T-helper 2 cell treated with Interferon-gamma antibody and Interleukin-4, amounts not matched to agents 5 μg/mL and 100 μg/mL, for 36 hours (primary cell): ENCODE results near the gene TGFB2.

Experiments used
- DNase-seq: peaks from one replicate; pipeline ENCODE4 v3.0.0; 2021; ENCODE audit warnings: low spot score
- H3K27ac Mint-ChIP-seq: one replicate; pipeline ENCODE4 v1.8.0; 2021; ENCODE audit warnings: mild to moderate bottlenecking, mixed read lengths
- H3K27me3 Mint-ChIP-seq: one replicate; pipeline ENCODE4 v1.8.0; 2021; ENCODE audit warnings: low read depth, mixed read lengths
- H3K36me3 Mint-ChIP-seq: one replicate; pipeline ENCODE4 v1.8.0; 2021; ENCODE audit warnings: low read depth, mixed read lengths
- H3K4me1 Mint-ChIP-seq: one replicate; pipeline ENCODE4 v1.8.0; 2021; ENCODE audit warnings: low read depth, mixed read lengths
- H3K4me3 Mint-ChIP-seq: one replicate; pipeline ENCODE4 v1.8.0; 2022; ENCODE audit warnings: mild to moderate bottlenecking, moderate library complexity, mixed read lengths
- H3K9me3 Mint-ChIP-seq: one replicate; pipeline ENCODE4 v1.8.0; 2021; ENCODE audit warnings: mixed read lengths

Gene TGFB2

DNA sequence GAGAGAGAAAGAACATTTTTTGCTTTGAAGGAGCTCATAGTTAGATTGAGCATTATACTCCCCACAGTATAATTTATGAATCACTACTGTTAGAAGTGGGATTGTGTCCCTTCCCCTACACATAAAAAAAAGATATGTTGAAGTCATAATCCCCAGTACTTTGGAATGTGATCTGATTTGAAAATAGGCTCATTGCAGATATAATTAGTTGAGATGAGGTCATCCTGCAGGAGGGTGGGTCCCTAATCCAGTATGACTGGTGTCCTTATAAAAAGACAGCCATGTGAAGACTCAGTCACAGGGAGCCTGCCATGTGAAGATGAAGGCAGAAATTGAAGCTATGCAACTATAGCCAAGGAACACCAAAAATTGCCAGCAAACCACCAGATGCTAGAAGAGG is 76.4 kb downstream of the TGFB2 start:
- no peaks in the 10 kb centered on the region for H3K27me3 Mint-ChIP-seq
- no peak overlapping the region for H3K4me3 Mint-ChIP-seq
- no peak overlapping the region for H3K27ac Mint-ChIP-seq
- no peaks in the 10 kb centered on the region for H3K4me1 Mint-ChIP-seq
- H3K36me3 Mint-ChIP-seq: no peaks in the 10 kb centered on the region
- DNase-seq: no peak
- no peaks in the 10 kb centered on the region for H3K9me3 Mint-ChIP-seq

DNA sequence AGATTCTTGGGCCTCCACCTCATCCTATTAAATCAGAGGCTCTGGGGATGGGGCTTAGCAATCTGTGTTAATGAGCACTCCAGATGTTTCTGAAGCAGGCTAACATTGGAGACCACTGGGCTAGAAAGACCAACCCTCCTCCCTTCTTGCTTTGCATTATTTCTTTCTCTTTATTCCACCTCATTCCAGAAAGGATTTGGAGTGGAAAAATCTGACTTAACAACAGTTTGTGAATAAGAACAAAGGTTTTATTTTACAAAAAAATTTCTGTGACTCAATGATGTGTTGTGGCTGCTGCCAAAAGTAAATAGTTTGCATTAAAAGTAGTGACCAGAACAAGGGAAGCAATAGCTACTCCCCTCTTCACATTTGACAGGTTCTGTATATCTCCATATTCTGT is 79.4 kb downstream of the TGFB2 start:
- no peaks in the 10 kb centered on the region for H3K4me1 Mint-ChIP-seq
- H3K36me3 Mint-ChIP-seq: no peaks in the 10 kb centered on the region
- H3K4me3 Mint-ChIP-seq: no peak overlapping the region
- no peak overlapping the region for H3K27ac Mint-ChIP-seq
- no peaks in the 10 kb centered on the region for H3K27me3 Mint-ChIP-seq
- H3K9me3 Mint-ChIP-seq: no peaks in the 10 kb centered on the region
- DNase-seq: no peak

DNA sequence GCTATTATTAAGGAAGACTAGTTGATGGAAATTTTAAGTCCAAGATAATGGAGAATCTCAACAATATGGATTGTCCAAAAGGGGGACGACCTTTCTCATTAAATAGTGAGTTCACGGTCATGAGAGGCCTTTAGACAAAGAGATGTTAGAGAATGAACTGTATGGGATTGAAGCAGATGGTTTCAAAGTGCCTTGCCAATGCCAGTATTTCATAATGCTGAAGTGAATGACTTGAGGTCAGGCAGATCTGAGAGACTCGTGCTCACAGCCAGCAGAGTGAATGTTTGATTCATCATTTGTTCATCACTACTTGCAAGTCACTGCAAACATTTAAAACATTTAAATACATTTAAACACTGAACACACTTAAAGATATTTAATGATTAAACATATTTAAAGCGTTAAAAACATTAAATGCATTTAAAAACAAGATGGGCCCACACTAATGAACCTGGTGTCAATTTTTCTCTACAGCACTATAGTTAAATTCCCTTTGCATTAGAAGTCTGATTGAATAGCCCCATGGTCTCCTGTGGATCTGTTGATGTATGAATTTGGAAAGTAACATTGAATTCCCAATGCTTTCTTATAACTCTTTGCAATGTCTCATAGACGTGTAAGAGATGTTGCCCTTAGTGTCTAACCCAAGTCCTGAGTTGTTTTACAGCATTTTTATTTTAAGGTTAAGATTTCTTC is 80.7 kb downstream of the TGFB2 start:
- no peak overlapping the region for H3K27ac Mint-ChIP-seq

DNA sequence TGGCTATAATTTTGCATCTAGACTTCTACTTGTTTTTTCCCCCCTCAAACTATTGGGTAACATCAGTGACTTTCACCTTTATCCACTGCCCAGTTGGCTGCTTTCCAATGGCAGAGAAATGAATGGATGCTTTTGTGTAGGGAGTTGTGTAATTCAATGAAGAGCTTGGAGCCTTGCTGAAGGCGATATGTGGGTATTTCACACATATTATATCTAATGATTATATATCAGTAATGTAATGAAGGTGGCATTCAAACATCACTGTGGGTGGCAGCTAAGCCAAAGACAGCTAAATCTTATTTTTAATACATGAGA is 81.2 kb downstream of the TGFB2 start:
- Mint-ChIP-seq H3K4me1 (no peaks in the 10 kb centered on the region), H3K27me3 (no peaks in the 10 kb centered on the region), H3K4me3 (no peak overlapping the region), H3K36me3 (no peaks in the 10 kb centered on the region), H3K27ac (no peak overlapping the region), H3K9me3 (no peaks in the 10 kb centered on the region)
- no peak for DNase-seq

More for the DNA sequence above, 80.7 kb downstream of the TGFB2 start:
- H3K27me3 Mint-ChIP-seq: no peaks in the 10 kb centered on the region
- H3K4me3 Mint-ChIP-seq: no peak overlapping the region
- H3K36me3 Mint-ChIP-seq: no peaks in the 10 kb centered on the region
- H3K4me1 Mint-ChIP-seq: no peaks in the 10 kb centered on the region
- H3K9me3 Mint-ChIP-seq: no peaks in the 10 kb centered on the region
- DNase-seq: no peak

DNA sequence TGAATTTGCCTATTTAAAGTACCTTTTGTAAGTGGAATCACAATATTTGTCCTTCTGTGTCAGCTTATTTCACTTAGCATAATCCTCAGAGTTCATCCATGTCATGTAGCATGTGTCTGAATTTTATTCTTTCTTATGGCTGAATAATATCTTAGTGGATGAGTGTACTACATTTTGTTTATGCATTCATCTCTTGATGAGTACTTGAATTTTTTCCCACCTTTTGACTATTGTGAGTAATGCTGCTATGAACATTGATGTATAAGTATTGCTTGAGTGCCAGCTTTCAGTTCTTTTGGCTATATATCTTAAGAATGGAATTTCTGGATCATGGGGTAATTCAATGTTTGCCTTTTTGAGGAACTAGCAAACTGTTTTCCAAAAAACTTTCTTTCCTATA is 84.2 kb downstream of the TGFB2 start:
- no peaks in the 10 kb centered on the region for H3K9me3 Mint-ChIP-seq
- H3K4me1 Mint-ChIP-seq: no peaks in the 10 kb centered on the region
- no peaks in the 10 kb centered on the region for H3K36me3 Mint-ChIP-seq

DNA sequence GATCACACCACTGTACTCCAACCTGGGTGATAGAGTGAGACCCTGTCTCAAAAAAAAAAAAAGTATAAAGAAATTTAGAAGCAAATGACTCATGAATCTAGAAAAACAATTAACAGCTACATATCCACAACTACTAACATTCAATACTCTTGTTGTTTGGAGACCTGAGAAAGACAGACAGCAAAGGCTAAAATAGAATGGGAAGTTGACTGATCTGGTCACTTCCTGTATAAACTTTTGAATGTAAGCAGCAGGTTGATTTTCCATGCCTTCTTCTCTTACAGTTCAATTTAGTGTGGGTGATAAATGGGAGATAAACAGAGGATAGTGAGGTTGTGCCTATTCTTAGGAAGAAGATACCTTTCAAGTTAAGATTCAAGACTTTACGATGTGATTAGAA is 85.2 kb downstream of the TGFB2 start:
- Mint-ChIP-seq H3K9me3 (no peaks in the 10 kb centered on the region), H3K4me3 (no peak overlapping the region), H3K27ac (no peak overlapping the region), H3K36me3 (no peaks in the 10 kb centered on the region), H3K4me1 (no peaks in the 10 kb centered on the region), H3K27me3 (peaks cover 3% of the 10 kb centered on the region)
- no peak for DNase-seq

More for the DNA sequence above, 84.2 kb downstream of the TGFB2 start:
- DNase-seq: no peak
- Mint-ChIP-seq H3K4me3 (no peak overlapping the region), H3K27me3 (peaks cover 3% of the 10 kb centered on the region), H3K27ac (no peak overlapping the region)

DNA sequence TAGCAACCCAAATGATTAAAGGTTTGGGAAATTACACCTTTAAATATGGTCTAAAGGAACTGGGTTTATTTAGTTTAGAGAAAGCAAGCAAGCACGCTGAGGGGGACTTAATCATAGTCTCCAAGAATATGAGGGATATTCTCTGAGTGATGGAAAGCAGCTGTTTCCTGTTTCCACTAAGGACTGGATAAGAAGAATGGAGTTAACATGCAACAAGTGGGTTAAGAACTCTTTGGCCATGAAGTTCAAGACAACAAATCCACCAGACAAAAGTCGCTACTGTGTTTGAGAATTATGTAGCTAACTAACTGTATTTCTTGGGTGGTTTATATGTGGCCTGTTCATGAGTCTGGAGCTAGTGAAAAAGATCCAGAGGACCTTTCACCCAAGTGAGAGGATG is 85.7 kb downstream of the TGFB2 start:
- no peaks in the 10 kb centered on the region for H3K9me3 Mint-ChIP-seq
- no peak overlapping the region for H3K27ac Mint-ChIP-seq
- no peak overlapping the region for H3K4me3 Mint-ChIP-seq
- H3K27me3 Mint-ChIP-seq: peaks cover 3% of the 10 kb centered on the region
- no peak for DNase-seq
- no peaks in the 10 kb centered on the region for H3K4me1 Mint-ChIP-seq
- no peaks in the 10 kb centered on the region for H3K36me3 Mint-ChIP-seq

DNA sequence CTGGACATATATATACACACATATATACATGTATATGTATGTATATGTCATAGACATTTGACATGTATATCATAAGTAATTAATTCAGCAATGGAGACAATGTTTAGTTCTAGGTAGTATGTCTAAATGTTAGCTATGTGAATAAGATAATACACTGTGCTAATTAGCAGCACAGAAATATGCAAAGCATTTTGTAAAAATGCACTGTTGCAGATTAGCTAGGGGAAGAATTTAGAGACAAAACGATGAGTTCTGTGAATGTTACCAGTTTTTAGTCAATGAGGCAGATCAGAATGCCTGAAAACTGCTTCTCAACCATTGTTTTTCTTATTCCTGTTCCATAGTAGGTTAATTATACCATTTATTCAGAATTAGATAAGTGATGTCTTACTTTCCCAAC is 86.3 kb downstream of the TGFB2 start:
- H3K4me1 Mint-ChIP-seq: no peaks in the 10 kb centered on the region
- H3K4me3 Mint-ChIP-seq: no peak overlapping the region
- H3K27ac Mint-ChIP-seq: no peak overlapping the region
- no peak for DNase-seq
- H3K27me3 Mint-ChIP-seq: peaks cover 3% of the 10 kb centered on the region
- H3K36me3 Mint-ChIP-seq: no peaks in the 10 kb centered on the region
- H3K9me3 Mint-ChIP-seq: no peaks in the 10 kb centered on the region

DNA sequence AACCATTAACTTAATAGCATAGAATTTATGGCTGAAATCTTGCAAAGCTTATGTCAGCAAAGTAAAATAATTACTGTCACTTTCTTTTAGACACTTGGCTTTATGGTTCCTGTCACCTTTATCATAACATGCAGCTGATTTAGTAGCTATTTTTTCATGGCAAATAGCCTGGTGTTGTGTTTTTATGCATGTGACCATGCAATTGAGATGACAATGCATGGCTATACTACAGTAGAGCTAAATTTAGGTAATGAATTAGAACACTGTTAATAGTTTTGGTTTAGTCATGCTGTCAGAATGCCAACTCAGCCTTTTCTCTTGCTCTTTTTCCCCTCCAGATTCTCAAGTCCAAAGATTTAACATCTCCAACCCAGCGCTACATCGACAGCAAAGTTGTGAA is 88.6 kb downstream of the TGFB2 start:
- Mint-ChIP-seq H3K4me3 (no peak overlapping the region), H3K9me3 (no peaks in the 10 kb centered on the region), H3K4me1 (no peaks in the 10 kb centered on the region), H3K27me3 (peaks cover 3% of the 10 kb centered on the region), H3K36me3 (no peaks in the 10 kb centered on the region), H3K27ac (no peak overlapping the region)
- DNase-seq: no peak

DNA sequence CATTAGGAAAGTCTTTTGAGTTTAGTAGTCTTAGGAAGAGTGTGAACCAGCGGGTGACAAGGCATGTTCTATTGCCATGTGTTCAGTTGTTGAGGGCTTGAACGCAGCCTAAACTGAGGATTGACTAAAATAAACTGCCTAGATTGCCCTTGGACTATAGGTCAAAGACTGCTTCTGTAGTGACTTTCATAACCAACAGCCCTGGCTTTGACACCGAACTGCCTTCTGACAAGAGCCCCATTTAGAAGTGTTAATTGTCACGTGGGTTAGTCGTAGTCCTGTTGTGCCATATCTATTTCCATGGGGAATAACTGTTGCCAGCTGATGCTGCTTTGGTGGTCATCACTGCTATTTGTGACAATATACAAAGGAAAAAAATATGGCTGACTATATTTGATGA is 90.4 kb downstream of the TGFB2 start:
- Mint-ChIP-seq H3K4me1 (no peaks in the 10 kb centered on the region), H3K27me3 (peaks cover 3% of the 10 kb centered on the region), H3K9me3 (no peaks in the 10 kb centered on the region), H3K4me3 (no peak overlapping the region), H3K27ac (no peak overlapping the region), H3K36me3 (no peaks in the 10 kb centered on the region)
- DNase-seq: no peak

DNA sequence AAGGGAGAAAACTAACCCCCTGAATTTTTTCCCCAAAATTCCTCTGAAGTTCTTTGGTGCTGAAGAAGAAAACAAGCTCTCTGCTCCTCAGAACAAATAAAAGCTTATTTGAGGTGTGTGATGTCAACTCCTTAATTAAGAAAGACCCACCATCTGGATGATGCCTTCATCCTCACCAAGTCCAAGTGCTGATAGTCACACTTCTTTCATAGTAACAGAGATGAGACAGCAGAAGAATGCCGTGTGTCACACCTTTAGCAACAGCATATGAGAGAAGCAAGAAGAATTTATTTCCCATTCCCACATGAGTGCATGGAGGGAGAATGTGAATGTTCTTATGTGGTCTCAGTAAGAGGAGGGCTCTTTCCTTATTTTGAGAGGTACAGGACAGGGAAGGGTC is 91.2 kb downstream of the TGFB2 start:
- Mint-ChIP-seq H3K36me3 (no peaks in the 10 kb centered on the region), H3K4me3 (no peak overlapping the region), H3K27ac (no peak overlapping the region), H3K27me3 (peaks cover 3% of the 10 kb centered on the region), H3K4me1 (no peaks in the 10 kb centered on the region), H3K9me3 (no peaks in the 10 kb centered on the region)
- no peak for DNase-seq

DNA sequence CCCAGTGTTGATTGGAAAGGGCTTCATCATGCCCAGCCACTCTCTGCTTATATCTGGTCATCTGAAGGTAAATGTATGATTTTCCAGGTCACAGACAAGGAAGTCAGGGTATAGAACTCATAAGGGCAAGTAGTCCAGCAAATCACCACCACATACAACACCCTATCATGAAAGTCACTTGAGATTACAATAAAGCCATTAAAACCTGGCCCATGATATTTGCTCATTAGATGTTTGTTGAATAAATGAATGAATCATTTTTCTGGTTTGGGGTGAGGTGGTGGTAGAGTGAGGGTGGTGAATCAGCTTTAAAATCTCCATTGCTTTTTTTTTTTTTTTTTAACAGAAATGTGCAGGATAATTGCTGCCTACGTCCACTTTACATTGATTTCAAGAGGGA is 91.9 kb downstream of the TGFB2 start:
- H3K9me3 Mint-ChIP-seq: no peaks in the 10 kb centered on the region
- H3K4me1 Mint-ChIP-seq: no peaks in the 10 kb centered on the region
- H3K36me3 Mint-ChIP-seq: no peaks in the 10 kb centered on the region
- H3K27me3 Mint-ChIP-seq: peaks cover 3% of the 10 kb centered on the region
- no peak overlapping the region for H3K27ac Mint-ChIP-seq
- H3K4me3 Mint-ChIP-seq: no peak overlapping the region
- DNase-seq: no peak

DNA sequence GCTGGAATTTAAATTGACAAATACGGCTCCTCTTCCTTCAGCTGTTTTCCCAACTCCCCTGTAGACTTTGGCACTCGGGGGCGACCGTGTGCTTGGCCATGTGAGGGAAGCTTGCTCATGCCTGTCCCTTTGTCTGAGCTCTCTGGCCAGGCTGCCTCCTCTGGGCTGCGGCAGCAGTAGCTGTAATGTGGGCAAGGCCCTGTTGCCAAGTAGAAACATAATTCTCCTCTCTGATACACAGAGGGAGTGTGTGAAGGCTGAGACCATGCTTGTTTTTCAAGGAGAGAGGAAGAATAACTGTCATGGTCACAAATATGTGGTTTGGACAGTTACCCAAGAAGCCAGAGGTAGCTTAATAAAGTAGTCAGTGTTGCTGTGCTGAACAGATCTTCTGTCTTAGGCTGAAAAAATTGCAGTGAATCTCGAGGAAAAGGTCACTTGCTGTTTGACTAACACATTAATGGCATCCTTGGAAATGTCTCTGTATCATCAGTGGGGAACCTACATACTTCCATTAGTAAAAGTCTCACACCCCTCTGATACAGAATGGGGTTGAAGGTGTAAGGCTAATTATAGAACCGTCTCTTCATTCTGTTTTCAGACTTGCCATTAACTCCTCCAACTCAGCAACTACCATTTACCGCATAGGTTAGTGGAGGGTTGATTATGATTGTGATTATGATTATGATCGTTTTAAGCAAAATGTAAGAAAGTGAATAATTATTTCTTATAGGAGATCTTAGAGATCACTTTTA is 94.6 kb downstream of the TGFB2 start:
- H3K4me3 Mint-ChIP-seq: no peak overlapping the region
- H3K9me3 Mint-ChIP-seq: no peaks in the 10 kb centered on the region
- H3K36me3 Mint-ChIP-seq: no peaks in the 10 kb centered on the region
- H3K4me1 Mint-ChIP-seq: no peaks in the 10 kb centered on the region
- no peak overlapping the region for H3K27ac Mint-ChIP-seq
- H3K27me3 Mint-ChIP-seq: no peaks in the 10 kb centered on the region
- DNase-seq: no peak

DNA sequence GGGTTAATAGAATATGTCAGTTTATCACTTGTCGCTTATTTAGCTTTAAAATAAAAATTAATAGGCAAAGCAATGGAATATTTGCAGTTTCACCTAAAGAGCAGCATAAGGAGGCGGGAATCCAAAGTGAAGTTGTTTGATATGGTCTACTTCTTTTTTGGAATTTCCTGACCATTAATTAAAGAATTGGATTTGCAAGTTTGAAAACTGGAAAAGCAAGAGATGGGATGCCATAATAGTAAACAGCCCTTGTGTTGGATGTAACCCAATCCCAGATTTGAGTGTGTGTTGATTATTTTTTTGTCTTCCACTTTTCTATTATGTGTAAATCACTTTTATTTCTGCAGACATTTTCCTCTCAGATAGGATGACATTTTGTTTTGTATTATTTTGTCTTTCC is 98.1 kb downstream of the TGFB2 start:
- Mint-ChIP-seq H3K4me1 (no peaks in the 10 kb centered on the region), H3K9me3 (no peaks in the 10 kb centered on the region), H3K27me3 (no peaks in the 10 kb centered on the region), H3K27ac (no peak overlapping the region), H3K36me3 (no peaks in the 10 kb centered on the region), H3K4me3 (no peak overlapping the region)
- no peak for DNase-seq

DNA sequence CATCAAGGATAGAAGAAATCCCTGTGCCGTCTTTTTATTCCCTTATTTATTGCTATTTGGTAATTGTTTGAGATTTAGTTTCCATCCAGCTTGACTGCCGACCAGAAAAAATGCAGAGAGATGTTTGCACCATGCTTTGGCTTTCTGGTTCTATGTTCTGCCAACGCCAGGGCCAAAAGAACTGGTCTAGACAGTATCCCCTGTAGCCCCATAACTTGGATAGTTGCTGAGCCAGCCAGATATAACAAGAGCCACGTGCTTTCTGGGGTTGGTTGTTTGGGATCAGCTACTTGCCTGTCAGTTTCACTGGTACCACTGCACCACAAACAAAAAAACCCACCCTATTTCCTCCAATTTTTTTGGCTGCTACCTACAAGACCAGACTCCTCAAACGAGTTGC is 99.0 kb downstream of the TGFB2 start:
- DNase-seq: no peak
- H3K36me3 Mint-ChIP-seq: no peaks in the 10 kb centered on the region
- no peak overlapping the region for H3K27ac Mint-ChIP-seq
- H3K4me1 Mint-ChIP-seq: no peaks in the 10 kb centered on the region
- no peaks in the 10 kb centered on the region for H3K27me3 Mint-ChIP-seq
- H3K9me3 Mint-ChIP-seq: no peaks in the 10 kb centered on the region
- H3K4me3 Mint-ChIP-seq: no peak overlapping the region
